H4 (cell line): ENCODE data around the gene KRTAP10-11. TPM values are rescaled to one million over a fixed set of nuclear protein-coding genes. Genes with fewer than 3 reads are reported as not detected.

Experiments
- DNase-seq: peaks from one replicate; pipeline ENCODE4 v3.0.0-alpha.2; 2015; ENCODE audit warnings: low spot score
- total RNA-seq: library from RNA; depleted of rRNA; stranded (reverse); fragments of >200 nt; shearing (Covaris generic); gene quantifications from 2 replicates; pipeline ENCODE4 v1.2.3, GENCODE V29; 2014; rRNA removed

KRTAP10-11 gene
- total RNA-seq, 1 experiment from 2014 or later, result not detected

- no peak for DNase-seq
Observed at GRCh38 chr21:44695641-44696040, 49.4 kb downstream of the KRTAP10-11 start.

GRCh38 chr21:44696572-44696971, 50.4 kb downstream of the KRTAP10-11 start:
- no peak for DNase-seq

Other genes starting within 250 kb of the KRTAP10-11 start
- gene LRRC3, start 190.9 kb upstream of the KRTAP10-11 start, total RNA-seq, result 0.37 and 0.52 TPM in 2 replicates
- gene KRTAP10-1, start 106.2 kb upstream of the KRTAP10-11 start, total RNA-seq, result not detected in 2 replicates
- gene KRTAP10-2, start 94.9 kb upstream of the KRTAP10-11 start, total RNA-seq, result not detected in 2 replicates
- gene KRTAP10-3, start 87.6 kb upstream of the KRTAP10-11 start, total RNA-seq, result not detected in 2 replicates
- not detected in 2 replicates for gene KRTAP10-4, start 72.7 kb upstream of the KRTAP10-11 start, total RNA-seq
- gene KRTAP10-5, start 65.8 kb upstream of the KRTAP10-11 start, total RNA-seq, result not detected in 2 replicates
- not detected in 2 replicates for gene KRTAP10-6, start 53.9 kb upstream of the KRTAP10-11 start, total RNA-seq
- gene KRTAP10-7, start 45.8 kb upstream of the KRTAP10-11 start, total RNA-seq, result not detected in 2 replicates
- gene KRTAP10-8, start 34.3 kb upstream of the KRTAP10-11 start, total RNA-seq, result not detected in 2 replicates
- not detected in 2 replicates for gene KRTAP10-9, start 19.3 kb upstream of the KRTAP10-11 start, total RNA-seq
- gene KRTAP10-10, start 9.1 kb upstream of the KRTAP10-11 start, total RNA-seq, result not detected in 2 replicates
- gene KRTAP12-4, start 8.2 kb downstream of the KRTAP10-11 start, total RNA-seq, result not detected in 2 replicates
- not detected in 2 replicates for gene KRTAP12-3, start 11.5 kb downstream of the KRTAP10-11 start, total RNA-seq
- not detected in 2 replicates for gene KRTAP12-2, start 20.5 kb downstream of the KRTAP10-11 start, total RNA-seq
- gene KRTAP12-1, start 35.7 kb downstream of the KRTAP10-11 start, total RNA-seq, result not detected in 2 replicates
- gene KRTAP10-12, start 50.8 kb downstream of the KRTAP10-11 start, total RNA-seq, result not detected in 2 replicates
- gene TSPEAR, start 65.2 kb downstream of the KRTAP10-11 start, total RNA-seq, result 0.08 TPM in 1 of 2 replicates, not detected in the other
- gene UBE2G2, start 155.4 kb downstream of the KRTAP10-11 start, total RNA-seq, result 55.6 and 68.9 TPM in 2 replicates
- 155 and 177 TPM in 2 replicates for gene SUMO3, start 171.6 kb downstream of the KRTAP10-11 start, total RNA-seq
- 239 and 246 TPM in 2 replicates for gene PTTG1IP, start 227.3 kb downstream of the KRTAP10-11 start, total RNA-seq